ENCODE results near the gene KCNAB2. TPM values are rescaled to one million over a fixed set of nuclear protein-coding genes. Genes with fewer than 3 reads are reported as not detected.

Gene KCNAB2
- polyA plus RNA-seq, 1 of the 3 experiments (the other 2 are of a cell fraction), result 7.6 TPM

- H3K4me2 ChIP-seq, result no peak overlapping the region
- POLR2A ChIA-PET, result no interaction called here
- no peak overlapping the region for H3K4me3 ChIP-seq (ENCODE audit: low read depth in 2 of 2, low read length in 1 of 2)
- H3K9me3 ChIP-seq, result no peaks in the 10 kb centered on the region
- DNase-seq, result peak; percentile 94
- TF ChIP-seq GATA2 (CRISPR knock-in tag; IDR thresholded peaks at IDR 0.05), result peak; percentile 37; the same call in 1 of the 2 replicates
- 0 out of 4 replicates have a peak, but pooled peaks of 1 of the 2 experiments have one; percentile 11 for TF ChIP-seq EP300 (IDR thresholded peaks at IDR 0.05; ENCODE audit: borderline replicate concordance in 1 of 2, low read depth in 1 of 2, low read length in 1 of 2)
- TF ChIP-seq CHD2 (IDR thresholded peaks at IDR 0.05; ENCODE audit: low read length, partially characterized antibody), result peak; percentile 25
- no peak for TF ChIP-seq YY1 (IDR thresholded peaks at IDR 0.05; ENCODE audit: low read depth)
- TF ChIP-seq NFIC (IDR thresholded peaks at IDR 0.05; ENCODE audit: borderline replicate concordance), result no peak
- TF ChIP-seq MXI1 (IDR thresholded peaks at IDR 0.05; ENCODE audit: low read depth, low read length), result peak; percentile 69
- H4K20me1 ChIP-seq (ENCODE audit: insufficient read depth), result no peaks in the 10 kb centered on the region
- H3K27me3 ChIP-seq (ENCODE audit: insufficient read depth), result no peaks in the 10 kb centered on the region
- H3K9ac ChIP-seq, result no peak overlapping the region
- H3K79me2 ChIP-seq (ENCODE audit: insufficient read depth), result no peaks in the 10 kb centered on the region
- no peak overlapping the region for H2AFZ ChIP-seq (ENCODE audit: low read depth)
- no peaks in the 10 kb centered on the region for H3F3A ChIP-seq (replicated peaks; ENCODE audit: insufficient read depth)
- WGBS (ENCODE audit: low lambda C conversion rate), result 76% methylated on average over 8 of the region's 24 CpGs
- peaks cover 0 to 11% of the 10 kb centered on the region in 2 experiments; a peak in 1 of 4 replicates for H3K4me1 ChIP-seq (ENCODE audit: control insufficient read depth in 1 of 2, insufficient read depth in 2 of 2, low read depth in 1 of 2, low read length in 1 of 2)
- H3K9me2 ChIP-seq, result no peaks in the 10 kb centered on the region
- peak overlapping the region in 1 of 2 experiments; percentile 41; a peak in 1 of 4 replicates for H3K27ac ChIP-seq (ENCODE audit: low read depth in 2 of 2, low read length in 1 of 2)
- H3K36me3 ChIP-seq (replicated peaks in 1 of 2; ENCODE audit: control insufficient read depth in 1 of 2, insufficient read depth in 2 of 2, low read length in 1 of 2), result no peaks in the 10 kb centered on the region
- CTCF ChIA-PET, result interaction anchor here (0.7 to 5.6 kb wide), 9 partner anchors 12 to 123 kb away, joined by 3 to 57 read pairs (median 4); partner anchors contain the start of gene CHD5
Observed at GRCh38 chr1:6111571-6111970, 65.9 kb downstream of the KCNAB2 start.

GRCh38 chr1:6111991-6112689, 66.5 kb downstream of the KCNAB2 start:
- H4K20me1 ChIP-seq (ENCODE audit: insufficient read depth), result no peaks in the 10 kb centered on the region
- no peak overlapping the region for H3K4me2 ChIP-seq
- H3K9me2 ChIP-seq, result no peaks in the 10 kb centered on the region
- H3K27ac ChIP-seq (ENCODE audit: low read depth in 2 of 2, low read length in 1 of 2), result peak overlapping the region in 1 of 2 experiments; percentile 39; a peak in 1 of 4 replicates
- no peaks in the 10 kb centered on the region for H3K27me3 ChIP-seq (ENCODE audit: insufficient read depth)
- H3K4me3 ChIP-seq (ENCODE audit: low read depth in 2 of 2, low read length in 1 of 2), result no peak overlapping the region
- no peak for DNase-seq
- no peaks in the 10 kb centered on the region for H3K9me3 ChIP-seq
- 77% methylated on average over 11 of the region's 13 CpGs for WGBS (ENCODE audit: low lambda C conversion rate)
- H3K36me3 ChIP-seq (replicated peaks in 1 of 2; ENCODE audit: control insufficient read depth in 1 of 2, insufficient read depth in 2 of 2, low read length in 1 of 2), result no peaks in the 10 kb centered on the region
- H2AFZ ChIP-seq (ENCODE audit: low read depth), result no peak overlapping the region
- no peaks in the 10 kb centered on the region for H3F3A ChIP-seq (replicated peaks; ENCODE audit: insufficient read depth)
- ChIA-PET CTCF (interaction anchor here (0.7 to 5.6 kb wide), 13 partner anchors 11 to 123 kb away, joined by 3 to 57 read pairs (median 4); partner anchors contain the start of gene CHD5), POLR2A (no interaction called here)
- TF ChIP-seq USF1 (IDR thresholded peaks at IDR 0.05; ENCODE audit: borderline replicate concordance, low read depth), result no peak
- TF ChIP-seq EP300 (IDR thresholded peaks at IDR 0.05; ENCODE audit: borderline replicate concordance in 1 of 2, low read depth in 1 of 2, low read length in 1 of 2), result 0 out of 4 replicates have a peak, but pooled peaks of 1 of the 2 experiments have one; percentile 1
- no peak overlapping the region for H3K9ac ChIP-seq
- peaks cover 0 to 11% of the 10 kb centered on the region in 2 experiments; a peak in 1 of 4 replicates for H3K4me1 ChIP-seq (ENCODE audit: control insufficient read depth in 1 of 2, insufficient read depth in 2 of 2, low read depth in 1 of 2, low read length in 1 of 2)
- no peaks in the 10 kb centered on the region for H3K79me2 ChIP-seq (ENCODE audit: insufficient read depth)

GRCh38 chr1:6112690-6113005, 67.0 kb downstream of the KCNAB2 start:
- H3K4me3 ChIP-seq (ENCODE audit: low read depth in 2 of 2, low read length in 1 of 2), result no peak overlapping the region
- no peak for TF ChIP-seq FOXM1 (IDR thresholded peaks at IDR 0.05; ENCODE audit: low read depth)
- TF ChIP-seq TAF1 (IDR thresholded peaks at IDR 0.05; ENCODE audit: borderline replicate concordance, low read depth, low read length), result no peak
- no peak for TF ChIP-seq MXI1 (IDR thresholded peaks at IDR 0.05; ENCODE audit: low read depth, low read length)
- TF ChIP-seq RFX5 (IDR thresholded peaks at IDR 0.05; ENCODE audit: low read length), result no peak
- TF ChIP-seq ZBTB33 (IDR thresholded peaks at IDR 0.05; ENCODE audit: borderline replicate concordance, low read depth), result no peak
- no peak for TF ChIP-seq IRF3 (IDR thresholded peaks at IDR 0.05; ENCODE audit: low read depth, low read length)
- TF ChIP-seq TEAD4 (IDR thresholded peaks at IDR 0.05; ENCODE audit: borderline replicate concordance, insufficient read depth), result no peak
- no peak for TF ChIP-seq RAD21 (IDR thresholded peaks at IDR 0.05; ENCODE audit: low read length)
- TF ChIP-seq EP300 (IDR thresholded peaks at IDR 0.05; ENCODE audit: borderline replicate concordance in 1 of 2, low read depth in 1 of 2, low read length in 1 of 2), result no peak
- no peak for TF ChIP-seq FOSL2 (IDR thresholded peaks at IDR 0.05; ENCODE audit: borderline replicate concordance, low read depth)
- TF ChIP-seq MAX (IDR thresholded peaks at IDR 0.05; ENCODE audit: low read depth), result no peak
- DNase-seq, result no peak
- no peaks in the 10 kb centered on the region for H3K36me3 ChIP-seq (replicated peaks in 1 of 2; ENCODE audit: control insufficient read depth in 1 of 2, insufficient read depth in 2 of 2, low read length in 1 of 2)
- no peaks in the 10 kb centered on the region for H3K27me3 ChIP-seq (ENCODE audit: insufficient read depth)
- peaks cover 0 to 11% of the 10 kb centered on the region in 2 experiments; a peak in 1 of 4 replicates for H3K4me1 ChIP-seq (ENCODE audit: control insufficient read depth in 1 of 2, insufficient read depth in 2 of 2, low read depth in 1 of 2, low read length in 1 of 2)
- no peaks in the 10 kb centered on the region for H3F3A ChIP-seq (replicated peaks; ENCODE audit: insufficient read depth)
- no peaks in the 10 kb centered on the region for H3K9me2 ChIP-seq
- no peak overlapping the region for H3K9ac ChIP-seq
- WGBS (ENCODE audit: low lambda C conversion rate), result 58% methylated on average over 5 of the region's 5 CpGs
- no peaks in the 10 kb centered on the region for H3K9me3 ChIP-seq
- POLR2A ChIA-PET, result no interaction called here
- no peaks in the 10 kb centered on the region for H4K20me1 ChIP-seq (ENCODE audit: insufficient read depth)
- CTCF ChIA-PET, result interaction anchor here (1.1 to 5.6 kb wide), 5 partner anchors 12 to 73 kb away, joined by 3 to 57 read pairs (median 5); partner anchors contain the start of gene CHD5
- no peaks in the 10 kb centered on the region for H3K79me2 ChIP-seq (ENCODE audit: insufficient read depth)
- H2AFZ ChIP-seq (ENCODE audit: low read depth), result no peak overlapping the region
- no peak overlapping the region for H3K4me2 ChIP-seq
- H3K27ac ChIP-seq (ENCODE audit: low read depth in 2 of 2, low read length in 1 of 2), result no peak overlapping the region
